Measurements from ENCODE around the gene TBC1D22A. TPM values are rescaled to one million over a fixed set of nuclear protein-coding genes. Genes with fewer than 3 reads are reported as not detected.

Gene TBC1D22A
- polyA plus RNA-seq, 1 donor (not counting 4 experiments of a cell fraction or from before 2014, with no cell fraction given): 20.9 TPM

- Histone ChIP-seq H3K4me2 (ENCODE audit: control insufficient read depth, extremely low read depth, insufficient read depth, low read depth, low read length) (no peak overlapping the region), H3K79me2 (ENCODE audit: control insufficient read depth, insufficient read depth, low read length) (peaks cover 33% of the 10 kb centered on the region), H2AFZ (ENCODE audit: control insufficient read depth, low read length) (no peak overlapping the region), H3K9me1 (ENCODE audit: control insufficient read depth, extremely low read depth, insufficient read depth, low read length) (peaks cover 3% of the 10 kb centered on the region), H3K9ac (ENCODE audit: control insufficient read depth, extremely low read depth, insufficient read depth, low read length) (no peak overlapping the region), H4K20me1 (ENCODE audit: control insufficient read depth, extremely low read depth, insufficient read depth, low read length) (no peaks in the 10 kb centered on the region), H3K9me3 (ENCODE audit: control insufficient read depth, low read depth, low read length) (no peaks in the 10 kb centered on the region), H3K27ac (ENCODE audit: control insufficient read depth, insufficient read depth, low read length) (no peak overlapping the region), H3K36me3 (ENCODE audit: control insufficient read depth in 2 of 2, extremely low read depth in 1 of 2, insufficient read depth in 2 of 2, low read length in 2 of 2) (peaks cover 0 to 3% of the 10 kb centered on the region in 2 experiments), H3K4me1 (ENCODE audit: control insufficient read depth, extremely low read depth, insufficient read depth, low read length) (no peaks in the 10 kb centered on the region), H3K27me3 (ENCODE audit: control insufficient read depth, extremely low read depth, insufficient read depth, low read length) (no peaks in the 10 kb centered on the region), H3K4me3 (ENCODE audit: control insufficient read depth in 2 of 3, extremely low read depth in 1 of 3, insufficient read depth in 2 of 3, low read depth in 1 of 3, low read length in 3 of 3) (no peak overlapping the region)
- no peak for DNase-seq (ENCODE audit: low read depth, low spot score)
- FAIRE-seq: no peak
- TF ChIP-seq EZH2 (IDR thresholded peaks at IDR 0.05; ENCODE audit: low read length) (no peak), CTCF (optimal IDR thresholded peaks at IDR 0.05 in 1 of 3, IDR thresholded peaks at IDR 0.05 in 1 of 3, conservative IDR thresholded peaks at IDR 0.05 in 1 of 3; ENCODE audit: extremely low read depth in 1 of 3, insufficient read depth in 2 of 3, low read length in 3 of 3) (no peak)
- dilution Hi-C loops (cut with MboI; ENCODE audit: extremely low pct_ligation_motif_present, low sequenced_read_pairs): no loop called here
Observed at GRCh38 chr22:46855681-46856080, 93.2 kb downstream of the TBC1D22A start.

- no peak for TF ChIP-seq CTCF (optimal IDR thresholded peaks at IDR 0.05 in 1 of 3, IDR thresholded peaks at IDR 0.05 in 1 of 3, conservative IDR thresholded peaks at IDR 0.05 in 1 of 3; ENCODE audit: extremely low read depth in 1 of 3, insufficient read depth in 2 of 3, low read length in 3 of 3)
- Histone ChIP-seq H3K4me3 (ENCODE audit: control insufficient read depth in 2 of 3, extremely low read depth in 1 of 3, insufficient read depth in 2 of 3, low read depth in 1 of 3, low read length in 3 of 3) (no peak overlapping the region), H3K4me1 (ENCODE audit: control insufficient read depth, extremely low read depth, insufficient read depth, low read length) (no peaks in the 10 kb centered on the region), H3K4me2 (ENCODE audit: control insufficient read depth, extremely low read depth, insufficient read depth, low read depth, low read length) (no peak overlapping the region), H4K20me1 (ENCODE audit: control insufficient read depth, extremely low read depth, insufficient read depth, low read length) (no peaks in the 10 kb centered on the region), H2AFZ (ENCODE audit: control insufficient read depth, low read length) (no peak overlapping the region), H3K9me1 (ENCODE audit: control insufficient read depth, extremely low read depth, insufficient read depth, low read length) (peaks cover 3% of the 10 kb centered on the region), H3K27ac (ENCODE audit: control insufficient read depth, insufficient read depth, low read length) (no peak overlapping the region), H3K79me2 (ENCODE audit: control insufficient read depth, insufficient read depth, low read length) (peaks cover 36% of the 10 kb centered on the region), H3K27me3 (ENCODE audit: control insufficient read depth, extremely low read depth, insufficient read depth, low read length) (no peaks in the 10 kb centered on the region), H3K9ac (ENCODE audit: control insufficient read depth, extremely low read depth, insufficient read depth, low read length) (no peak overlapping the region), H3K36me3 (ENCODE audit: control insufficient read depth in 2 of 2, extremely low read depth in 1 of 2, insufficient read depth in 2 of 2, low read length in 2 of 2) (peaks cover 0 to 3% of the 10 kb centered on the region in 2 experiments), H3K9me3 (ENCODE audit: control insufficient read depth, low read depth, low read length) (no peaks in the 10 kb centered on the region)
- FAIRE-seq (no peak), DNase-seq (ENCODE audit: low read depth, low spot score) (no peak)
- dilution Hi-C loops (cut with MboI; ENCODE audit: extremely low pct_ligation_motif_present, low sequenced_read_pairs): no loop called here
Observed at GRCh38 chr22:46856661-46857060, 94.2 kb downstream of the TBC1D22A start.

Data from keratinocyte (primary cell).